H9 (cell line): ENCODE data around the gene ST6GAL1. TPM values are rescaled to one million over a fixed set of nuclear protein-coding genes. Genes with fewer than 3 reads are reported as not detected.

ENCODE experiments used
- DNase-seq: peaks from one replicate; pipeline ENCODE4 v3.0.0-alpha.2; 2017
- H2AFZ ChIP-seq: one replicate; pipeline ENCODE4 v1.6.1; 2013; ENCODE audit warnings: mild to moderate bottlenecking, low read length, control low read depth, moderate library complexity
- H2AK5ac ChIP-seq: 2 replicates; pipeline ENCODE4 v1.6.1; 2013; ENCODE audit warnings: low read length, control low read depth, mixed read lengths; ENCODE audit not compliant: insufficient read length
- H2BK120ac ChIP-seq: one replicate; pipeline ENCODE4 v1.6.1; 2013; ENCODE audit warnings: low read depth, mild to moderate bottlenecking, low read length, control low read depth, inconsistent platforms; ENCODE audit not compliant: poor library complexity, severe bottlenecking
- H2BK12ac ChIP-seq: 2 replicates; pipeline ENCODE4 v1.6.1; 2013; ENCODE audit warnings: low read length, control low read depth, mixed read lengths, low read depth; ENCODE audit not compliant: insufficient read length
- H2BK15ac ChIP-seq: 2 replicates; pipeline ENCODE4 v1.6.1; 2013; ENCODE audit warnings: low read depth, low read length, control low read depth
- H2BK20ac ChIP-seq: one replicate; pipeline ENCODE4 v1.6.1; 2013; ENCODE audit warnings: low read depth, mild to moderate bottlenecking, low read length, control low read depth, inconsistent platforms; ENCODE audit not compliant: poor library complexity, severe bottlenecking
- H2BK5ac ChIP-seq: 2 replicates; pipeline ENCODE4 v1.6.1; 2013; ENCODE audit warnings: low read length, control low read depth, mixed read lengths; ENCODE audit not compliant: insufficient read length
- H3K14ac ChIP-seq: 2 replicates; pipeline ENCODE4 v1.6.1; 2013; ENCODE audit warnings: low read length, control low read depth; ENCODE audit not compliant: insufficient read depth
- H3K18ac ChIP-seq: 2 replicates; pipeline ENCODE4 v1.6.1; 2013; ENCODE audit warnings: low read depth, mild to moderate bottlenecking, mixed read lengths, low read length, control low read depth; ENCODE audit not compliant: insufficient read length
- H3K23ac ChIP-seq: 2 replicates; pipeline ENCODE4 v1.6.1; 2013; ENCODE audit warnings: low read length, control low read depth, mixed read lengths, low read depth; ENCODE audit not compliant: insufficient read length
- H3K23me2 ChIP-seq: 2 replicates; pipeline ENCODE4 v1.6.1; 2013; ENCODE audit warnings: low read depth, mild to moderate bottlenecking, mixed read lengths, low read length, control low read depth; ENCODE audit not compliant: insufficient read length, poor library complexity, severe bottlenecking
- H3K27ac ChIP-seq: 2 replicates; pipeline ENCODE4 v1.5.1; 2013; ENCODE audit warnings: low read length, control low read depth, mixed read lengths, low read depth; ENCODE audit not compliant: insufficient read length
- H3K27me3 ChIP-seq: 2 replicates; pipeline ENCODE4 v1.6.1; 2013; ENCODE audit warnings: low read length, control low read depth, inconsistent platforms; ENCODE audit not compliant: insufficient read depth
- H3K4ac ChIP-seq: 2 replicates; pipeline ENCODE4 v1.6.1; 2013; ENCODE audit warnings: low read depth, mild to moderate bottlenecking, control low read depth, inconsistent platforms, low read length, moderate library complexity
- H3K4me1 ChIP-seq: 2 replicates; pipeline ENCODE4 v1.6.1; 2013; ENCODE audit warnings: low read length, control low read depth, inconsistent platforms; ENCODE audit not compliant: insufficient read depth
- H3K4me2 ChIP-seq: 2 replicates; pipeline ENCODE4 v1.6.1; 2013; ENCODE audit warnings: low read length, control low read depth, mixed read lengths; ENCODE audit not compliant: insufficient read length, insufficient read depth
- H3K56ac ChIP-seq: 2 replicates; pipeline ENCODE4 v1.6.1; 2013; ENCODE audit warnings: low read depth, mild to moderate bottlenecking, mixed read lengths, low read length, control low read depth; ENCODE audit not compliant: insufficient read length
- H3K79me1 ChIP-seq: 2 replicates; pipeline ENCODE4 v1.6.1; 2013; ENCODE audit warnings: low read depth, mild to moderate bottlenecking, moderate library complexity, low read length, control low read depth, inconsistent platforms; ENCODE audit not compliant: insufficient read depth, poor library complexity, severe bottlenecking
- H3K79me2 ChIP-seq: 2 replicates; pipeline ENCODE4 v1.6.1; 2013; ENCODE audit warnings: low read length, control low read depth, inconsistent platforms; ENCODE audit not compliant: insufficient read depth
- H3K9ac ChIP-seq: 2 replicates; pipeline ENCODE4 v1.6.1; 2013; ENCODE audit warnings: low read length, control low read depth, mixed read lengths; ENCODE audit not compliant: insufficient read length; ENCODE audit errors: extremely low read depth
- H3K9me3 ChIP-seq: one replicate; pipeline ENCODE4 v1.6.1; 2013; ENCODE audit warnings: low read depth, low read length, inconsistent platforms; ENCODE audit not compliant: control insufficient read depth
- H3T11ph ChIP-seq: one replicate; pipeline ENCODE4 v1.6.1; 2013; ENCODE audit warnings: mild to moderate bottlenecking, low read length, control low read depth, inconsistent platforms
- H4K20me1 ChIP-seq: one replicate; pipeline ENCODE4 v1.6.1; 2013; ENCODE audit not compliant: control insufficient read depth, insufficient read length, insufficient read depth
- H4K5ac ChIP-seq: 2 replicates; pipeline ENCODE4 v1.6.1; 2013; ENCODE audit warnings: low read depth, mild to moderate bottlenecking, mixed read lengths, low read length, control low read depth; ENCODE audit not compliant: insufficient read length
- H4K8ac ChIP-seq: replicated peaks from 2 replicates; pipeline ENCODE4 v1.6.1; 2013; ENCODE audit warnings: low read length, control low read depth, mixed read lengths, low read depth; ENCODE audit not compliant: insufficient read length
- H4K91ac ChIP-seq: 2 replicates; pipeline ENCODE4 v1.6.1; 2013; ENCODE audit warnings: low read depth, mild to moderate bottlenecking, moderate library complexity, mixed read lengths, low read length, control low read depth; ENCODE audit not compliant: insufficient read length
- H3K27ac Mint-ChIP-seq, 3 experiments: 2 replicates in 2 of 3; 3 replicates in 1 of 3; pipeline ENCODE4 v1.8.0; 2020 to 2021; ENCODE audit warnings: mixed read lengths in 3 of 3, mild to moderate bottlenecking in 1 of 3, moderate library complexity in 1 of 3
- H3K27me3 Mint-ChIP-seq: 2 replicates; pipeline ENCODE4 v1.8.0; 2021; ENCODE audit warnings: low read depth, mild to moderate bottlenecking, moderate library complexity, mixed read lengths
- H3K36me3 Mint-ChIP-seq, 3 experiments: 2 replicates in 2 of 3; 3 replicates in 1 of 3; pipeline ENCODE4 v1.8.0; 2020 to 2021; ENCODE audit warnings: low read depth in 3 of 3, mixed read lengths in 3 of 3; ENCODE audit not compliant: insufficient read depth in 1 of 3
- H3K4me1 Mint-ChIP-seq, 2 experiments: 2 replicates each; pipeline ENCODE4 v1.8.0; 2020; ENCODE audit warnings: mixed read lengths in 2 of 2
- H3K4me3 Mint-ChIP-seq, 2 experiments: 2 replicates in 1 of 2; 3 replicates in 1 of 2; pipeline ENCODE4 v1.8.0; 2020 to 2021; ENCODE audit warnings: mild to moderate bottlenecking in 2 of 2, mixed read lengths in 2 of 2, moderate library complexity in 1 of 2
- H3K9me3 Mint-ChIP-seq, 2 experiments: 2 replicates in 1 of 2; 3 replicates in 1 of 2; pipeline ENCODE4 v1.8.0; 2020; ENCODE audit warnings: mild to moderate bottlenecking in 2 of 2, mixed read lengths in 2 of 2, moderate library complexity in 1 of 2
- CTCF ChIP-seq: fragments of 200-600 bp; sonication (generic); conservative IDR thresholded peaks from 3 replicates; pipeline ENCODE4 v1.8.0; 2021; ENCODE audit warnings: antibody characterized with exemption, mild to moderate bottlenecking
- WGBS: extraction: QIAGEN DNeasy Blood & Tissue Kit; methylation state at CpG from one replicate; pipeline ENCODE4 v1.1.7; 2013; ENCODE audit warnings: missing lambda C conversion rate, low lambda C conversion rate, mixed read lengths; ENCODE audit not compliant: insufficient read length; ENCODE audit errors: extremely low coverage; 5-methylcytosine and 5-hydroxymethylcytosine counted together
- total RNA-seq: library from RNA; stranded (reverse); gene quantifications from 2 replicates; pipeline ENCODE4 v1.2.1, GENCODE V29; 2021

ST6GAL1 gene
- total RNA-seq, 1 experiment from 2014 or later, result 139 TPM

DNA sequence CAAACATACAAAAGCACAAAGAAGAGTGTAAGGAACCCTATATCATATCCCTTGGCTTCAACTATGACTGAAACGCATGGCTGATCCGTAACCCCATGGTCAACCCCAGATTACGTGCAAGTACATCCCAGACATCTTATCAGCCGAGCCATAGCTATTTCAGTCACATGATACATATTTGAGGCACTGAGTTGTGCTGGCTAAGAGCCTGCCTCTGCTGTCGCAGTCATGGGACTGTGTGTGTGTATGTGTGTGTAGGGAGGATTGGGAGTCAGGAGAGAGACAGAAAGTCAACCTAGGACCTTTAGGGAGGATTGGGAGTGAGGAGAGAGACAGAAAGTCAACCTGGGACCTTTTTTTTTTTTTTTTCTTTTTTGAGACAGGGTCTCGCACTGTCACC is 8.4 kb downstream of the ST6GAL1 start:
- H4K8ac ChIP-seq, result no peak overlapping the region
- no peak overlapping the region for H4K5ac ChIP-seq
- no peak for TF ChIP-seq CTCF
- H2BK12ac ChIP-seq, result no peak overlapping the region
- peaks cover 17% of the 10 kb centered on the region for H3K79me2 ChIP-seq
- H3K4me2 ChIP-seq, result no peak overlapping the region
- Mint-ChIP-seq H3K27me3 (no peaks in the 10 kb centered on the region), H3K9me3 (peaks cover 2 to 4% of the 10 kb centered on the region in 2 experiments; a peak in 2 of 5 replicates), H3K4me3 (no peak overlapping the region), H3K27ac (peak overlapping the region in 2 of 3 experiments; percentile 10 to 34; a peak in 2 of 7 replicates), H3K36me3 (peaks cover 29 to 52% (median 42%) of the 10 kb centered on the region in 3 experiments), H3K4me1 (peaks cover 42 to 44% of the 10 kb centered on the region in 2 experiments)
- H3T11ph ChIP-seq, result no peak overlapping the region
- no peak overlapping the region for H2AFZ ChIP-seq
- peaks cover 18% of the 10 kb centered on the region for H3K79me1 ChIP-seq
- no peak overlapping the region for H2BK20ac ChIP-seq
- no peak overlapping the region for H4K91ac ChIP-seq
- no peak overlapping the region for H3K18ac ChIP-seq
- no peak overlapping the region for H2BK120ac ChIP-seq
- no peak overlapping the region for H3K14ac ChIP-seq
- H3K27ac ChIP-seq, result no peak overlapping the region
- no peak overlapping the region for H2BK15ac ChIP-seq
- no peaks in the 10 kb centered on the region for H3K27me3 ChIP-seq
- no peaks in the 10 kb centered on the region for H3K9me3 ChIP-seq
- H3K23me2 ChIP-seq, result no peaks in the 10 kb centered on the region
- H3K56ac ChIP-seq, result no peak overlapping the region
- no peak overlapping the region for H3K23ac ChIP-seq
- no peak for DNase-seq
- H3K4me1 ChIP-seq, result peaks cover 8% of the 10 kb centered on the region
- no peak overlapping the region for H3K9ac ChIP-seq
- no CpG with 5 or more reads among the region's 6 CpGs for WGBS
- H2AK5ac ChIP-seq, result no peak overlapping the region
- H2BK5ac ChIP-seq, result no peak overlapping the region
- no peaks in the 10 kb centered on the region for H4K20me1 ChIP-seq
- no peak overlapping the region for H3K4ac ChIP-seq
